IPS-20b (cell line): ENCODE results near the gene SERINC1.
A peak's percentile ranks its signal among the peaks of the same experiment; 100 is the strongest.
"Not testable (repeated sequence)": the region's sequence is repeated elsewhere in the genome, so short reads cannot be mapped to it uniquely, and the experiment has no call there.

Experiments used
- H3K27ac ChIP-seq: one replicate; pipeline ENCODE4 v1.5.1; 2013; ENCODE audit warnings: low read length
- H3K27me3 ChIP-seq: 2 replicates; pipeline ENCODE4 v1.6.1; 2013; ENCODE audit warnings: mild to moderate bottlenecking, low read length, inconsistent platforms; ENCODE audit not compliant: insufficient read depth
- H3K36me3 ChIP-seq: 2 replicates; pipeline ENCODE4 v1.6.1; 2013; ENCODE audit warnings: low read depth, mild to moderate bottlenecking, inconsistent platforms, low read length, moderate library complexity; ENCODE audit not compliant: insufficient read depth
- H3K4me1 ChIP-seq: 2 replicates; pipeline ENCODE4 v1.6.1; 2013; ENCODE audit warnings: mild to moderate bottlenecking, control low read depth, inconsistent platforms, low read length, moderate library complexity; ENCODE audit not compliant: insufficient read depth
- H3K4me3 ChIP-seq: 2 replicates; pipeline ENCODE4 v1.5.1; 2013; ENCODE audit warnings: mild to moderate bottlenecking, low read length, inconsistent platforms
- H3K9ac ChIP-seq: 2 replicates; pipeline ENCODE4 v1.6.1; 2013; ENCODE audit warnings: low read depth, mild to moderate bottlenecking, inconsistent platforms, low read length, moderate library complexity
- H3K9me3 ChIP-seq: 2 replicates; pipeline ENCODE4 v1.6.1; 2013; ENCODE audit warnings: mild to moderate bottlenecking, low read depth, low read length, inconsistent platforms; ENCODE audit not compliant: insufficient read depth

Gene SERINC1

GRCh38 chr6:122471107-122472021 lies at the start of gene SERINC1:
TSS of gene SERINC1 (minus strand) at chr6:122471807. CDS start at chr6:122471737, 70 bp downstream.
- peaks cover 6% of the 10 kb centered on the region for H3K4me1 ChIP-seq

GRCh38 chr6:122511193-122511924 lies 39.8 kb upstream of the SERINC1 start:
- Histone ChIP-seq H3K9me3 (peaks cover 21% of the 10 kb centered on the region), H3K4me3 (no peak overlapping the region)

More at GRCh38 chr6:122471107-122472021, at the start of gene SERINC1:
- Histone ChIP-seq H3K27ac (peak within 1 kb of the TSS; percentile 87), H3K36me3 (0 out of 2 replicates have a peak, but pooled peaks cover under 1% of the 10 kb centered on the region), H3K9me3 (no peaks in the 10 kb centered on the region), H3K4me3 (peak within 1 kb of the TSS; percentile 95), H3K27me3 (no peaks in the 10 kb centered on the region), H3K9ac (peak within 1 kb of the TSS; percentile 92)

GRCh38 chr6:122505170-122505569 lies 33.6 kb upstream of the SERINC1 start:
- H3K27ac ChIP-seq, H3K27me3 ChIP-seq, H3K9ac ChIP-seq, H3K36me3 ChIP-seq, H3K4me1 ChIP-seq, H3K4me3 ChIP-seq: not testable (repeated sequence)
- H3K9me3 ChIP-seq: peaks cover 64% of the 10 kb centered on the region

More at GRCh38 chr6:122511193-122511924, 39.8 kb upstream of the SERINC1 start:
- H3K4me1 ChIP-seq: no peaks in the 10 kb centered on the region
- H3K9ac ChIP-seq: no peak overlapping the region
- H3K27me3 ChIP-seq: no peaks in the 10 kb centered on the region
- H3K36me3 ChIP-seq: no peaks in the 10 kb centered on the region
- H3K27ac ChIP-seq: no peak overlapping the region

- no peak overlapping the region for H3K4me3 ChIP-seq
Observed at GRCh38 chr6:122501475-122501874, 29.9 kb upstream of the SERINC1 start.

GRCh38 chr6:122495612-122496011 lies 24.0 kb upstream of the SERINC1 start:
- Histone ChIP-seq H3K27me3 (no peaks in the 10 kb centered on the region), H3K36me3 (no peaks in the 10 kb centered on the region), H3K4me1 (no peaks in the 10 kb centered on the region), H3K4me3 (no peak overlapping the region), H3K9ac (no peak overlapping the region), H3K9me3 (peaks cover 14% of the 10 kb centered on the region; the same call in 1 of the 2 replicates), H3K27ac (no peak overlapping the region)

More at GRCh38 chr6:122501475-122501874, 29.9 kb upstream of the SERINC1 start:
- Histone ChIP-seq H3K27ac (no peak overlapping the region), H3K9me3 (peaks cover 59% of the 10 kb centered on the region), H3K36me3 (no peaks in the 10 kb centered on the region), H3K9ac (no peak overlapping the region), H3K27me3 (no peaks in the 10 kb centered on the region), H3K4me1 (no peaks in the 10 kb centered on the region)

- no peaks in the 10 kb centered on the region for H3K4me1 ChIP-seq
- H3K9me3 ChIP-seq: peaks cover 14% of the 10 kb centered on the region; the same call in 1 of the 2 replicates
- H3K27me3 ChIP-seq: no peaks in the 10 kb centered on the region
- no peak overlapping the region for H3K9ac ChIP-seq
- H3K4me3 ChIP-seq: no peak overlapping the region
- no peaks in the 10 kb centered on the region for H3K36me3 ChIP-seq
- no peak overlapping the region for H3K27ac ChIP-seq
Observed at GRCh38 chr6:122494665-122495272, 23.2 kb upstream of the SERINC1 start.

GRCh38 chr6:122491919-122492555 lies 20.4 kb upstream of the SERINC1 start:
- Histone ChIP-seq H3K4me3 (no peak overlapping the region), H3K9ac (no peak overlapping the region), H3K27me3 (no peaks in the 10 kb centered on the region), H3K36me3 (no peaks in the 10 kb centered on the region), H3K9me3 (0 out of 2 replicates have a peak, but pooled peaks cover 5% of the 10 kb centered on the region), H3K27ac (no peak overlapping the region), H3K4me1 (no peaks in the 10 kb centered on the region)

GRCh38 chr6:122490607-122491006 lies 19.0 kb upstream of the SERINC1 start:
- H3K9me3 ChIP-seq: no peaks in the 10 kb centered on the region
- no peak overlapping the region for H3K9ac ChIP-seq
- no peaks in the 10 kb centered on the region for H3K27me3 ChIP-seq
- no peak overlapping the region for H3K27ac ChIP-seq
- no peak overlapping the region for H3K4me3 ChIP-seq
- no peaks in the 10 kb centered on the region for H3K36me3 ChIP-seq
- H3K4me1 ChIP-seq: no peaks in the 10 kb centered on the region

GRCh38 chr6:122484760-122485159 lies 13.2 kb upstream of the SERINC1 start:
- no peak overlapping the region for H3K27ac ChIP-seq
- no peaks in the 10 kb centered on the region for H3K36me3 ChIP-seq
- no peaks in the 10 kb centered on the region for H3K4me1 ChIP-seq
- H3K4me3 ChIP-seq: no peak overlapping the region
- no peaks in the 10 kb centered on the region for H3K9me3 ChIP-seq
- H3K27me3 ChIP-seq: no peaks in the 10 kb centered on the region
- H3K9ac ChIP-seq: no peak overlapping the region

GRCh38 chr6:122482750-122483080 lies 11.1 kb upstream of the SERINC1 start:
- H3K4me1 ChIP-seq: no peaks in the 10 kb centered on the region
- no peak overlapping the region for H3K9ac ChIP-seq
- H3K4me3 ChIP-seq: no peak overlapping the region
- H3K36me3 ChIP-seq: no peaks in the 10 kb centered on the region
- H3K9me3 ChIP-seq: no peaks in the 10 kb centered on the region
- no peaks in the 10 kb centered on the region for H3K27me3 ChIP-seq
- H3K27ac ChIP-seq: no peak overlapping the region

GRCh38 chr6:122476131-122476530 lies 4.5 kb upstream of the SERINC1 start:
- H3K9ac ChIP-seq: no peak overlapping the region
- no peaks in the 10 kb centered on the region for H3K36me3 ChIP-seq
- H3K27ac ChIP-seq: no peak overlapping the region
- no peaks in the 10 kb centered on the region for H3K27me3 ChIP-seq
- H3K9me3 ChIP-seq: no peaks in the 10 kb centered on the region
- no peaks in the 10 kb centered on the region for H3K4me1 ChIP-seq
- H3K4me3 ChIP-seq: no peak overlapping the region
